GM21576 (cell line): ENCODE results near the gene CYTH1.

ENCODE experiments used
- ATAC-seq: cut with Tn5 transposase; IDR thresholded peaks from one replicate; pipeline ENCODE4 v1.9.1; 2021; ENCODE audit warnings: mild to moderate bottlenecking, moderate library complexity; ENCODE audit not compliant: unreplicated experiment

The CYTH1 gene, protein sequence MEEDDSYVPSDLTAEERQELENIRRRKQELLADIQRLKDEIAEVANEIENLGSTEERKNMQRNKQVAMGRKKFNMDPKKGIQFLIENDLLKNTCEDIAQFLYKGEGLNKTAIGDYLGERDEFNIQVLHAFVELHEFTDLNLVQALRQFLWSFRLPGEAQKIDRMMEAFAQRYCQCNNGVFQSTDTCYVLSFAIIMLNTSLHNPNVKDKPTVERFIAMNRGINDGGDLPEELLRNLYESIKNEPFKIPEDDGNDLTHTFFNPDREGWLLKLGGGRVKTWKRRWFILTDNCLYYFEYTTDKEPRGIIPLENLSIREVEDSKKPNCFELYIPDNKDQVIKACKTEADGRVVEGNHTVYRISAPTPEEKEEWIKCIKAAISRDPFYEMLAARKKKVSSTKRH

DNA sequence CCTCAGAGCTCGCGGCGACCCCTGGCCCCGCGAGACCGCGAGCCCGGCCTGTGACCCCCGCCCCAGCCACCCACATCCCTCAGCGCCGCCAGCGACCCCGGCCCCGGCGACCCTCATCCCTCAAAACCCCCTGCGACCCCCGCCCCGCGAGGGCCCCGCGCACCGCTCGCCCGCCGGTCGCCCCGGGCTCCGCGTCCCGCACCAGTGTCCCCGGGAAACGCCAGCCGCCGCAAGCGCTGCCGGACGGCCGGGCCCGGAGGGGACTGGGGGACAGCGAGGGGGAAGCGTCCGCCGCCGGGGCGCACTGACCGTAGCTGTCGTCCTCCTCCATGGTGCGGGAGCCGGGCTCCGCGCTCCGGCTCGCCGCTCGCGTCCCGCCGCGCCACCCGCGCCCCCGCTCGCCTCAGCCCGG is at the start of gene CYTH1:
CYTH1 (minus strand) TSS at position 381 of the 412 bp plus-strand sequence; CDS start at position 331, 50 bp downstream.
- ATAC-seq: peak; percentile 6

DNA sequence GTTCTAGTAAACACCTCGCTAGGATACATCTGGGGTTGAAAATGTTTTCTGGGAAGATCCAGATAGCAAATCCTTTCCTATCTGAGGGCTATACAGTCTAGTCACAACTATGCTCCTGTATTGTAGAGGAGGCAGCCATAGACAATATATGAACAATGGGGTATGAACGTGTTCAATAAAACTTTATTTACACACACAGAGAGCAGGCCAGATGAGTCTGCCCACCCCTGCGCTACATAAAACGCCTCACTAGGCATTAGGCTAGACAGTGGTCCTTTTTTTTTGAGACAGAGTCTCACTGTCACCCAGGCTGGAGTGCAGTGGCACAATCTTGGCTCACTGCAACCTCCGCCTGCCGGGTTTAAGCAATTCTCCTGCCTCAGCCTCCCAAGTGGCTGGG is 47.4 kb upstream of the CYTH1 start:
- no peak for ATAC-seq

DNA sequence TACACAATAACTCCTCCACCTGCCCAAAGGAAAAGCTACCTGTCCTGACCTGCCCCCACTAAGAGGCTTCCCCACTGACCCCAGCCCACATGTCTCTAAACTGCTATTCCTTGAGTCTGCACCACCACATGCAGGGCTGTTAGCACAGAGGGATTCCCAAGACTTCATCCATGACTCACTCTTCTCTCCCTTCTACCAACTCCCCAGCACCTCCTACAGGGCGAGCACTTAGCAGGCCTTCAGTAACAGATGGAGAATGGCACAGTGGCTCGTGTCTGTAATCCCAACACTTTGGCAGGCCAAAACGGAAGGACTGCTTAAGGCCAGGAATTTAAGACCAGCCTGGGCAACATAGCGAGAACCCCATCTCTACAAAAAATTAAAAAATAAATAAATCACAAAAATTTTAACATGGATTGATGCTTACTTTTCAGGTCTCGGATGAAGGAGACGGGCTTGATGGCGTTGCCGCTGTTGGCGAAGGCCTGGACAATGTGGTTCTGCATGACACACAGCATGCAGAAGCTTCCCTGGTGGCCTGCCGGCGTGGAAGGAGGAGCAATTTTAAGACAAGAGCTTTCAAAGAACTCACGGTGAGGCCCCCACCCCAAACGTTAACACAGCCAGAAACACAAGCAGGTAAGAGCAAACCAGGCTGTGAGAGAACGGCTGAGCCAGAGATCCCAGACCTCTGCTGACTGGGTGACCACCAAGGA is 46.6 kb upstream of the CYTH1 start:
- no peak for ATAC-seq

DNA sequence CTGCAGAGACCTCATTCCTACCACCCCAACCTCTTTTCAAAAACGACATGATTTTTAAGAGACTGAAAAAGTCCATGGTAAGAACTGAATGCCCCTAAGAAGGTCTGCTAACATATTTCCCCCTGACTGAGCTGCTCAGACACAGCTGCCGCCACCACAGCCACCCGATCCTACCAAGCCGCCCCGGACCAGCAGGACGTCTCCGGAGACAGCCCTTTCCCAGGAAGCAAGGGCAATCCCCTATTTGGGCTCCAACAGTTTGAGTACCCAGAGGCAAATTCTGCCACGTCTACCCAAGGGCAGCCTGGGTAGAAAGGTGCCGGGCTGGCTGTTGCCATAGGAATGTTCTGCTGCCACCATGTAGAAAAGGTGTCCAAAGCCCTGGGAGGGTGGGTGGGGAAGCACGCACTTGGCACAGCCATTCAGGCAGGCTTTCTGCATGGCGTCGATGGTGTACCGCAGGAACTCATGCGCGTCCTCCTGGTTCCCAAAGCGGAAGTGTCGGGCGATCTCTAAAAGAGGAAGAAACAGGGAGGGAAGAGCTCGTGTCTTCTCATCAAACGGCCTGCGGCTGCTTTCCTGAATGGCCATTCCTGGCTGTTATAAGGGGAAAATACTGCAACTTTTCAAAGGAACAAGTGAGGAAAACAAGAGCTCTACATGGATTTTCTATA is 44.9 kb upstream of the CYTH1 start:
- ATAC-seq: no peak

DNA sequence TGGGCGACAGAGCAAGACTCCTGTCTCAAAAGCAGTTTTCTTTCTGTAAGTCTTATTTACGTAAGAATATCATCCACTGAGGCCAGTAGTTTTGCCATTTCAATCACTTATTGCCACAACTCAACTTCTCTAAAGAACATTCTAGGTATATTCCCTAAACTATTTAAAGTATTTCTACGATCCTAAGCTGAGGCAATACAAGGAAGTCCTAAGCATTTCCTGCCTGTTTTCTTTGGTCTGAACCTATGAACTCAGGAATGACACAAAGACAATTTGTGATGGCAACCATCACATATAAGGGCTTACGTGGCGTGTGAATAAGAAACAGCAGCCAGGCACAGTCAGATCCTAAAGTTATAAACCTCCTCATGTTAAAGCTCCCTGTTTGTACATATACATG is 44.3 kb upstream of the CYTH1 start:
- ATAC-seq: no peak

DNA sequence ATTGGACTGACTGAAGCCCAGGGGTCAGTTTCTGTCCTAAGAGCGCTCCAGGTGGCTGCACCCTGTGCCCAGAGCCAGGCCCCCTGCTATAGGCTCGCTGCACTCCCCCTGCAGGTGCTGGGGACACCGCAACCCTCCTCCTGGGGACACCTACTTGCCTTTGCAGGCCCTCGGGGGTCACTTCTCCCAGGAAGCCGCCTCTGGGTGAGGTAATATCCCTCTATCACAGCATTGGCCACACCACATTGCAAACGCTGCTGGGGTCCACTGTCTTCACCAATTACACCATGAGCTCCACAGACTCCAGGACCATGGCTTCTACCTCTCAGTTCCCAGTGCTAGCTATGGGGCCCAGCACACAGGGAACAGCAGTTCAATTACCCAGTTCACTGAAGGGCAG is 43.6 kb upstream of the CYTH1 start:
- no peak for ATAC-seq

DNA sequence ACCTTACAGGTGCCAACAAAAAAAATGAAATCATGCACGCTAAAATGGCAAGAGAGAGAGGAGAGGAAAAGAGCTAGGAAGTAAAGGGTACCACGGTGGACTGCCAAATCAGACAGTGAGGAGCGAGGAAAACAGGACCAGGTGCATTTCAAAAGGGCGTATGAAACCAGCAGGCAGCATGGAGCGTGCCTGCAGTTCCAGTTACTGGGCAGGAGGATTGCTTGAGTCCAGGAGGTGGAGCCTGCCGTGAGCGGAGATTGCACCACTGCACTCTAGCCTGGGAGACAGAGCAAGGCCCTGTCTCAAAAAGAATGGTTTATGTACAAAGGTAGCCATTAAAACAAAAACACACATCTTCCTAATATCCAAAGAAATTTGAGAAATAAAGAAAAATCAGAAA is 42.2 kb upstream of the CYTH1 start:
- no peak for ATAC-seq

DNA sequence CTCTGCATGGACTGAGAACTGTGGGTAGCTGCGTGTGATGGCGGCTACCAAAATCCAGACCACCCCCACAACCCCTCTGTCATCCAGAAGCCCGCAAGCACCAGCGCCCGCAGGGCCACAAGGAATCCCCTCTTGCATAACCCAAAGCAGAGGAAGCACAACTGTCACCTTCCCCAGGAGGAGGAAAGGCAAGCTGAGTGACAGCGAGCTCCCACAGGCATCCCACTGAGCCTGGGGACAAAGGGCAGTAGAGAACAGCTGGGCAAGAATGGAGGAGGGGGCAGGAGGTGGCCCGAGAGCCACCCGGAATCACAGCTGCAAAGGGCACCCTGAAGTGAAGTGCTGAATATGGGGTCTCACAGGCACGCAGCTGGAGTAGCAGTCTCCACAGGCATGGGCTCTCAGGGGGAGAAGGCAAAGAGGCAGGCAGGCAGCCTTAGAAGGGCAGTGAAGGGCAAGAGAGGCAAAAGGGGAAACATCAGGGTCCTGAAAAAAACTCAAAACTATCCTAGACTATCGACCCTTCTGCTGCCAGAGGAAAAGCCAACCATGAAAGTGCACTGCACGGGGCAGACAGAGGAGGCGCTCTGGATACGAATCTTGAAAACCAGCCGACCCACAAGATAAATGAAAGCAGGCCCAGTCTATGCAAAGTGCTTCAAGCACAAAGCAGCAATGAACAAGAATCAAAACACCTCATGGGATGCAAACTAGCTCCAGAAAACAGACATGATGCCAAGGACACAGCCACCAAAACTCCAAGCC is 41.4 kb upstream of the CYTH1 start:
- ATAC-seq: no peak

DNA sequence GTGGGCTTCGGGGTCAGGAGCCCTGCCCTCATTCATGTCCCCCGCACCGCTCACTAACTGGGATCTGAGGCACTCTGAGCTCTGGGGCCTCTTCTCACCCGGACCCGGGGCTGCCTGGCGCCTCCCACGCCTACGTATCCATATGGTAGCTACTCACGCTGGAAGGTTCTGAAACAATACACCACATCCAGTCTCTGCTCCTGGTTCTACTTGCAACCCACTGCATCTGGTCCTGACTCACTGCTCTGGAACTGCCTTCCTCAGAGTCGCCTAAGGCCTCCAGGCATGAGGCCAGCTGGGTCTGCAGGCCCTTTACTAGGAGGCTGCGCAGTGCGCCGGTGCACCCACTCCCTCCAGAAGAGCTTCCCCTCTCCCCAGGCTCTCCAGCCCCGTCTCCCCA is 40.5 kb upstream of the CYTH1 start:
- no peak for ATAC-seq

DNA sequence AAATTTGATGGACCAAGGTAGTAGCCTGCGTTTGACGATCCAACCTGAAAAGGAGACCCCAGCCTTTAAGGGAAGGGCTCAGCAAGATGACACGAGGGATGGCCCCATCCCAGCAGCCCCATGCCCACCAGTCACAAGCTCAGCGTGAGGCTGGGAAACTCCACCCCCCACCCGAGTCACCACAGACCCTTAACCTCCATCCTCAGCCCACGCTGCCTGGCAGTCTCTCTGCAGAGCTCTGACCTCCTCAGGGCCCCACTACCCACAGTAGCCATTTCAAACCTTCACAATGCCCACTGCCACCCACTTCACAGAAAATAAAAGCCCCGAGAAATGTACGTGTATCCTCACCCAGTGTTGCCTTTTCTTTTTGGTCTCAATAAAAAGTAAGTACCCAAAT is 39.9 kb upstream of the CYTH1 start:
- no peak for ATAC-seq

DNA sequence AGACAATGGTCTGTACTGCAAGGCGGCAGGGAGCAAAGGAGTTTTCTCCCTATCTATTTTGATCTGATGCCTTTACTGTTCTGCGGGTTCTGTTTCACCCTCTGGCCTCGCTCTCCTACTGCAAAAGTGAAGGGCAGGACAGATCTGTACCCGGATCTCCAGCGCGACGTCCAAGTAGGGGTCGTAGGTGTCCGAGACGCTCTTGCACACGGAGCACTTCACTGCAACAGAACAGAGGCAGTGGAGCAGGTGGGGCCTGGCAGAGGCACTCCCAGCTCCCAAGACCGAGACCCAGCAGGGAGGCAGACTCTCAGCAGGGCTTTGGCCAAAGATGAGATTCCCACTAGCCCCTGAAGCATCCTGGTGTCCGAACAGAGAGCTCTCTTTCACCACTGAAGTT is 38.8 kb upstream of the CYTH1 start:
- ATAC-seq: no peak

DNA sequence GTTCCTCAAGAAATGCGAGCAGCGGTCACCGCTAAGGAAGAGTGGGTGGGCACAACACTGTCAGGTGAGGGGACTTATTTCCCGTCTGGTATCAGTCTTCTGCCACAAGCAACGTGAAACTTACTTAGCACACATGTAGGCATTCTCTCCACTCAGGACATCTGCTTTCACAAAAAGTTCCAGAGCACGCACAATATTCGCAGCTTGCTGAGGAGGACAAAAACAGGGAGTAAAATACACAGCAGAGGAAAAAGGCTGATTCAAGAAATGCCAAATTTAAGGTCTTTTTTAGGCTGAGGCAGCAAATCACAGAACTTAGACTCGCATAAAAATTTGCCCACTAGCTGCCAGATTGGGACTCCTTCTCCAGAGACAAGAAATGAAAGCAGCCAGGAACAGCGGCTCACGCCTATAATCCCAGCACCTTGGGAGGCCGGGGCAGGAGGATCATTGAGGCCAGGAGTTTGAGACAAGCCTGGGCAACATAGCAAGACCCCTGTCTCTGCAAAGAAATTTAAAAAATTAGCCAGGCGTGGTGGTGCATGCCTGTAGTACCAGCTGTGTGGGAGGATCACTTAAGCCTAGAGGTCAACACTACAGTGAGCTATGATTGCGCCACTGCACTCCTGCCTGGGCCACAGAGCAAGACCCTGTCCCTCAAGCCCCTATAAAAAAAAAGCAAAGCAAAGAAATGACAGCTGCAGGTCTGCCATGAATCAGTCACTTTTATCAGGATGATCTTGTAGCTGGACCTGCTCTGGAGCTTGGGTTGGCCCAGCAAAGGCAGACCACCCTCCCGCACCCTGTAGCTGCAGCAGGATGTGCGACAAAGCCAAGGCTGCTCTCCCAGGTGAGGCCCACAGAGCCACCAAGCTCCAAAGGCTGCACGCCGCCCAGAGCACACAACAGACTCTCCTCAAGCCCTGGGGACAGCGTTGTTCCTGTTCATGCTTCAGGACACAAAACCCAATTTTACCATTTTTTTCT is 38.0 kb upstream of the CYTH1 start:
- no peak for ATAC-seq

DNA sequence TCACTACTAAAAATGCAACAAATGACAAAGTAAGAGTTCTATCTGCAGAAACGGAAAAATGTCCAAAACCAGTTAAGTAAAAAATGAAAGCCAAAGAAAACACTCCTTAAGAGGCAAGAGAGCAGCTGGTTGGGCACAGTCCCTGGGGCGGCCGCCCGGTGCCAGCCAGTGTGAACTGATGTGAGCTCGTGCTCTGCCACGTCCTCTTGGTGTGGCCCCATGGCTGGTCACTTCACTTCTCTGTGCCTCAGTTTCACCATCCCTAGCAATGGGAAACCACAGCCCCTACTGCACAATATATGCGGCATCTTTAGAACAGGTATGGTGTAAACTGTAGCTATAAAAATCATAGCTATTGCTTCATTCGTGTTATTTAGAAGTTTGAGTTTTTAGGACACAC is 37.3 kb upstream of the CYTH1 start:
- ATAC-seq: no peak

DNA sequence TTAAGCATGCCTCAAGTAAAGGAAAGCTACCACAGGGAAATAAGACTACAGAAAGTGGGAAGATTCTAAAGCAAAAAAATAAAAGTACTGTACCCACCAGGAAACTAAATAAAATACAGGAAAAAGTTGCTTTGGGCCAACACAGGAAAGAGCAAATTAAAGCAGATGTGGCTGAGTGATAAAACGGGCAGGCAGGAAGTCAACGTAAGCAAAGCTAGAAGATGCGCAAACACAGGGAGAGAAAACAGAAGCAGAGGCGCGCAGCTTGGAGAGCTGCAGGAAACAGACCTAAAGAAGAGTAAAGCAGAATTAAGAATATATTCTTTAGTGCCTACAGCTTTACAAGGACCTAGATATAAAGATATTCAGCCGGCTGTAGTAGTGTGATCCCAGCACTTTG is 36.9 kb upstream of the CYTH1 start:
- ATAC-seq: no peak

DNA sequence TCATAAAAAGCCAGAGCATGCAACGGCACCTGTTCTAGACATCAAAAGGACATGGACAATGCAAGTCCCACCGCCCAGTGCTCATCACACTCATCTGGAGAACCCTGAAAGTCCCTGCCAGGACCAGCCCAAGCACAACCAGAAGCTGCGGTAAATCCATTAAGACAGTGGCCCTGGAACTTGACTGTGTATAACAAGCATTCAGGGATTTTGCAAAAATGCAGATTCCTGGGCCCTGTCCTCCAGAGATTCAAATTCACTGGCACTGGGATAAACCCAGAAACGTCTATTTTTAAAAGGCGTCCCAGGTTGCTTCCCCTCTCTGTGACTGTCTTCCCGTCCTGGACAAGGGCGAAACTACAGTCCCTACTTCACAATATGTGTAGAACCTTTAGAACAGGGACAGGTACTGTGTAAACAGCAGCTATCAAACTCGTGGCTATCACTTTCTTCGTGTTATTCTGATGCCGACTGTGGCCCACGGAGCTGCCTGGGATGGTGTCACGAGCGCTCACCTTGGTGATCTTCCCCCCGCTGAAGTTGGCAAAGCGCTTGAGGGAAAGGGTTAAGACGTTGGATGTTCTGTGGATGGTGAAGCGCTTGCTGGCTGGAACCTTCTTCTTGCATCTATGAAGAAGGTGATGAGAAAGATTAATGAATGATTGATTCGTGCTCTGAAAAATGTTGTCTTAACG is 36.2 kb upstream of the CYTH1 start:
- no peak for ATAC-seq

DNA sequence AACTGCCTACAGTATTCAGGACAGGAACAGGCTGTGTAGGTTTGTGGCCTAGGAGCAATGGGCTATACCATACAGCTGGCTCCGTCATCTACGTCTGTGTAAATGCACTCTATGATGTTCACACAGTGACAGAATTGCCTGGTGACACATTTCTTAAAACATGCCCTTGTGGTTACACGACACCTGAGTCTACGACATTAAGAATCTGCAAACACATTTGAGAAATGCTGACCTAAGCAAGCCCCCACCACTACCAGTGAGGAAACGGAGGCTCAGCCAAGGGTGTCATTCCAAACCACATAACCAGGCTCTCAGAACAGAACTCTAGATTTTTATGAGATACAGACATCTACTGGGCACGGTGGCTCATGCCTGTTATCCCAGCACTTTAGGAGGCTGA is 35.0 kb upstream of the CYTH1 start:
- no peak for ATAC-seq

DNA sequence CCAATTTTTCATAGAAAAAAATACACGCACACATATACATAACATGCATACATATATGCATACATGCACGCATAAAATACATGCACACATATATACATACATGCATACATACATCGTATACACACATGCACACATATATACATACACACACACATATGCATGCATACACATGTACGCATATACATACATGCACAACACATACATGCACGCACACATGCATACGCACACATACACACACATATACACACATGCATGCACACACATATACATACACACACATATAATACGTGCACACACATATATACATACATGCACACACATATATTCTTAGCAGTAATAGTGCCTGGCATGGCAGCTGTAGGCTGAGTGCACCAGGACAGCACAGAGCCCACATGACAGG is 33.6 kb upstream of the CYTH1 start:
- no peak for ATAC-seq

DNA sequence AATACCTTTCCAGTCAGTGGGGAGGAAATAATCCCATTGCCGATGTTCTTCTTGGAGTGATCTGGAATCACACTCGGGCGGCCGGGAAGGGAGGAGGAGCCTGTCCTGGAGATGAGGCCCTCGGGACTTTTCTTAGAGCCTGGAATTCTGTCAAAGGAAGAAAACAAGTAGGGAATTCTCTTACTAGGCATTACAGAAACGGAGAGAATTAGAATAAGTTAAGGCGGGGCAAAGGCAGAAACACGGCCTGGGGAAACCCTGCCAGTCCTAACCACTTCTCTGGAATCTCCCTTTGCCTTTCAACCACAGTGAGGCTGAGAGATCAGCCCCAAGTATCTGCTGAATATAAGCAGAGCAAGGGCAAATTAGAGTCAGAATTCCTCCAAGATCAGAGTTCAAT is 30.8 kb upstream of the CYTH1 start:
- no peak for ATAC-seq

DNA sequence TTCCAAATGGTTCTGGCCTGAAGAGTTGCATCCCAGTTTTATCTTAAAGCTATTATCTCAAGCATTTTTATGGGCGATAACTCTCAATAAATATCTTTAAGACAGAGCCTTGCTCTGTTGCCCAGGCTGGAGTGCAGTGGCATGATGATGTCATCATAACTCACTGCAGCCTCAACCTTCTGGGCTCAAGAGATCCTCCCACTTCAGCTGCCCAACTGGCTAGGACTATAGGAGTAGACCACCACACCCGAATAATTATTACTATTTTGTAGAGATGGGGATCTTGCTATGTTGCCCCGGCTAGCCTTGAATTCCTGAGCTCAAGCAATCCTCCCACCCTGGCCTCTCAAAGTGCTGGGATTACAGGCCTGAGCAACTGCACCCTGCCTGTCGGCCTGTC is 26.1 kb upstream of the CYTH1 start:
- ATAC-seq: no peak
